Measurements from ENCODE around the gene NFATC1.

Gene NFATC1

DNA sequence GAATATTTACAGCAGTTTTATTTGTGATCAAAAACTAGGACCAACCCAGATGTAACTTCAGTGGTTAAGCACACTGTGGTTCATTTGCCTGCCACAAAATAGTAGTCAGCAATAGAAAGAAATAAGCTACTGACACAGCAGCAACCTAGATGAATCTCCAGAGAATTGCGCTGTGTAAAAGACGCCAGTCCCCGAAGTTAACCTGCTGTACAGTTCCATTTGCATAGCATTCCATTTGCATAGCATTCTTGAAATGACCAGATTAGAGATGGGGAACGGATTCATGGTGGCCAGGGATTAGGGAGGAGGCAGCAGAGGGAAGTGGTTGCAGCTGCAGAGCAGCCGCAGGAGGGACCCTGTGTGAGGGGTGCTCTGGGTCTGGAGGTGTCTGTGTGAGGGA is 39.3 kb upstream of the NFATC1 start:
- Histone ChIP-seq H3K9ac (ENCODE audit: insufficient read length, low read depth) (no peak overlapping the region), H3K27me3 (ENCODE audit: insufficient read depth, insufficient read length) (no peaks in the 10 kb centered on the region), H3K4me1 (ENCODE audit: insufficient read depth, insufficient read length) (no peaks in the 10 kb centered on the region), H3K4me3 (ENCODE audit: insufficient read length, low read depth) (no peak overlapping the region), H3K9me3 (ENCODE audit: insufficient read depth, low read length) (no peaks in the 10 kb centered on the region), H3K36me3 (ENCODE audit: insufficient read depth, insufficient read length, low read length) (peaks cover 13% of the 10 kb centered on the region)
- no peak for DNase-seq (ENCODE audit: low read depth, low spot score)
- no peak for TF ChIP-seq ZNF274 (IDR thresholded peaks at IDR 0.05; ENCODE audit: low read depth, low read length)
- no peak for TF ChIP-seq SUZ12 (IDR thresholded peaks at IDR 0.05; ENCODE audit: extremely low read depth, insufficient read depth, insufficient read length)
- TF ChIP-seq YY1 (IDR thresholded peaks at IDR 0.05; ENCODE audit: insufficient read depth, insufficient read length) = no peak

DNA sequence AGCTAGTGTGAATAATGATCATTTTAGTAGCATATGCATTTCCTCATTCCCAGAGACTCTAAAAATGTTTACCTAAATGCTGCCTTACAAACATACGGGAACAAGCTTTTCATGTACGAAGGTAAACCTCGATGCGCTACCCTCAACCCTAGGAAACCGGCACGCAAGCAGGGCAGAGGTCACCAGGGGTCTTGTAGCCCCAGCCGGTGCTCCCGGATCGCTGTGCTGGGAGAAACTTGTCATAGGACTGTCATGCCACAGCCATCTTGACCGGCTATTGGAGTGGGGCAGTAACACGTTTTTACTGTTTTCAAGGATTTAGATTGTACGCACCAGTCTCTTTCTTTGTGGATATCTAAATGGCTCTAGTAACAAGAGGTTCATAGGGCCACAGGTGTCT is 34.8 kb upstream of the NFATC1 start:
- no peaks in the 10 kb centered on the region for H3K4me1 ChIP-seq (ENCODE audit: insufficient read depth, insufficient read length)
- no peak for DNase-seq (ENCODE audit: low read depth, low spot score)
- TF ChIP-seq SUZ12 (IDR thresholded peaks at IDR 0.05; ENCODE audit: extremely low read depth, insufficient read depth, insufficient read length) (no peak), ZNF274 (IDR thresholded peaks at IDR 0.05; ENCODE audit: low read depth, low read length) (no peak), YY1 (IDR thresholded peaks at IDR 0.05; ENCODE audit: insufficient read depth, insufficient read length) (no peak)
- no peak overlapping the region for H3K9ac ChIP-seq (ENCODE audit: insufficient read length, low read depth)
- no peak overlapping the region for H3K4me3 ChIP-seq (ENCODE audit: insufficient read length, low read depth)
- no peaks in the 10 kb centered on the region for H3K27me3 ChIP-seq (ENCODE audit: insufficient read depth, insufficient read length)
- no peaks in the 10 kb centered on the region for H3K9me3 ChIP-seq (ENCODE audit: insufficient read depth, low read length)
- H3K36me3 ChIP-seq (ENCODE audit: insufficient read depth, insufficient read length, low read length) = peaks cover 25% of the 10 kb centered on the region

DNA sequence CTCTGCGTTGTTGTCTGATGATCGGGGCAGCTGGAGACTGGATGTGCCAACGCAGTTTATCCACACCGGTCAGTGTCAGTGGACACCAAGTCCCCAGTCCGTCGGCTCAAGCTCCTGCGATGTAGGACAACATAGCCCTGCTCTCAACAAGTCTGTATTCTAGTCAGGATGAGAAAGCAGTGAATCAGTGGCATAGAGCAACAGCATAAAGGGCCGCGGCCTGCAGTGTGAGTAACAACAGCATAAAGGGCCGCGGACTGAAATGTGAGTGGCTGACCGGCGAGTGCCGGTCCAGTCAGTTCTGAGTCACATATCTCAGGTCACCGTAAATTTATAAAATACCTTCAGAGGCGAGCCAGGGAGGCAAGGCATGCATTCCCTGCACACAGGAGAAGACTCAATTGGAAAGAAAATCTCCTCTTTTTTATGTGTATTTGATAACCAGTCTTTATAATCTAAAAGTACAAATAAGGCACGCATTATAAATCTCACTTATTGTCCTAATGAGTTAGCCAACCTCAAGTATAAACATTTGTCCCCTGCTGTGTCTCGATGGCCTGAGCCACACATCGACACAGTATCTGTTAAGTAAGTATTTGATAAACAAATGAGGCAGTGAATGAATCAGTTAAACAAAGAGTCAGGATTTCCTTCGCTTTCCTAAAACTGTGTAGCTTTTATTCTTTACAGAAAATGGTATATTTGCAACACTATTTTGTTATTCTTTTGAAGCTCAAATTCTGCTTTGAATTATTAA is 33.8 kb upstream of the NFATC1 start:
- no peaks in the 10 kb centered on the region for H3K4me1 ChIP-seq (ENCODE audit: insufficient read depth, insufficient read length)
- H3K27me3 ChIP-seq (ENCODE audit: insufficient read depth, insufficient read length) = no peaks in the 10 kb centered on the region
- DNase-seq (ENCODE audit: low read depth, low spot score) = no peak
- no peak overlapping the region for H3K9ac ChIP-seq (ENCODE audit: insufficient read length, low read depth)
- H3K36me3 ChIP-seq (ENCODE audit: insufficient read depth, insufficient read length, low read length) = peaks cover 25% of the 10 kb centered on the region
- H3K9me3 ChIP-seq (ENCODE audit: insufficient read depth, low read length) = no peaks in the 10 kb centered on the region
- TF ChIP-seq ZNF274 (IDR thresholded peaks at IDR 0.05; ENCODE audit: low read depth, low read length) = no peak
- TF ChIP-seq YY1 (IDR thresholded peaks at IDR 0.05; ENCODE audit: insufficient read depth, insufficient read length) = no peak
- TF ChIP-seq SUZ12 (IDR thresholded peaks at IDR 0.05; ENCODE audit: extremely low read depth, insufficient read depth, insufficient read length) = no peak
- no peak overlapping the region for H3K4me3 ChIP-seq (ENCODE audit: insufficient read length, low read depth)

DNA sequence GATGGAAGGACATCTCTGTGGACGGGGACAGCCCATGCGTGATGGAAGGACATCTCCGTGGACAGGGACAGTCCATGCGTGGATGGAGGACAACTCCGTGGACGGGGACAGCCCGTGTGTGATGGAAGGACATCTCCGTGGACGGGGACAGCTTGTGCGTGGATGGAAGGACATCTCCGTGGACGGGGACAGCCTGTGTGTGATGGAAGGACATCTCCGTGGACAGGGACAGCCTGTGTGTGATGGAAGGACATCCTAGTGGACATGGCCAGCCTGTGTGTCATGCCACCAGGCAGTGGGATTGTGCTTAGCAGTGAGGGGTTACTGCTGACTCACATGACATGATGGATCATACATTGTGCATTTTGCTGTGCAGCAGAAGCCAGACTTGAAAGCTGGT is 30.0 kb upstream of the NFATC1 start:
- TF ChIP-seq YY1 (IDR thresholded peaks at IDR 0.05; ENCODE audit: insufficient read depth, insufficient read length) (no peak), SUZ12 (IDR thresholded peaks at IDR 0.05; ENCODE audit: extremely low read depth, insufficient read depth, insufficient read length) (no peak), ZNF274 (IDR thresholded peaks at IDR 0.05; ENCODE audit: low read depth, low read length) (no peak)
- Histone ChIP-seq H3K36me3 (ENCODE audit: insufficient read depth, insufficient read length, low read length) (peaks cover 15% of the 10 kb centered on the region), H3K9ac (ENCODE audit: insufficient read length, low read depth) (no peak overlapping the region), H3K9me3 (ENCODE audit: insufficient read depth, low read length) (no peaks in the 10 kb centered on the region), H3K4me1 (ENCODE audit: insufficient read depth, insufficient read length) (no peaks in the 10 kb centered on the region), H3K4me3 (ENCODE audit: insufficient read length, low read depth) (no peak overlapping the region), H3K27me3 (ENCODE audit: insufficient read depth, insufficient read length) (no peaks in the 10 kb centered on the region)
- no peak for DNase-seq (ENCODE audit: low read depth, low spot score)

DNA sequence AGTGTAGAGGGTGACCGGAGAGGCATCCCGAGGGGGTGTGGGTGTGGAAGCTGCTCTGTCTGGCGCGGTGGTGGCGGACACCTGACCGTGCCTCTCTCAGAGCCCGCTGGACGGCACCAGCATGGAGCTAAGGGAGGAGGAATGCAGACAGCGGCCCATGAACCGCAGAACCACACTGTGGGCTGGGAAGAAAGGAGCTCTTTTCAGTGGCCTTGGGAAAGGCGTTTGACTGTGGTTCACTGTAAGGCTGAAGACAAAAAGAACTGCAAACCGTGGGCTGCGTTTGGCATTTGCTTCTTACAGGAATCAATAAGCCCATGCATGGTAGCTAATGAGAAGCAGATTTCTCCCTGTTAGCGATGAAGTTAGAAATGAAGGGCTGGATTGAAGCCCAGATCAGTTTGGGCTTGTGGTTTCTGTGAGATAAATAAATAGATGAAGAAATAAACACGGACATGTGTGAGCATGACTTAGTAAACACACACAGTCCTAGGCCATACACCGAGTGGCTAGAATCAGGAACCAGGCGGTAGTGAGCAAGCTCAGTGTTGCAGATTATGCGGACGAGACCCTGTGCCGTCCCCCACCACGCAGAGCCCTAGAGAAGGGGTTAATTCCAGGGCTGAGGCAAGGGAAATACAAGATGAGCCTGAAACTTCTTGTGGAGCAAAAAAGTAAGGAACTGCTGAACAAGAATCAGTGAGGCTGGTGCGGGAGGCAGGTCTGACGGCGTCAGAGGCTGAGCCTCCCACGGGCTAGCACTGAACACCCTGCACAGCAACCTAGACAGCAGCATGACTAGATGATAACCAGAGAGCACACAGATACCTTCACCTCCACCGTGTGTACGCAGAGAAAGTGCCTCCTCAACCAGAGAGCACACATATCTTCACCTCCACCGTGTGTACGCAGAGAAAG is 29.3 kb upstream of the NFATC1 start:
- DNase-seq (ENCODE audit: low read depth, low spot score) = no peak
- H3K4me1 ChIP-seq (ENCODE audit: insufficient read depth, insufficient read length) = no peaks in the 10 kb centered on the region
- H3K27me3 ChIP-seq (ENCODE audit: insufficient read depth, insufficient read length) = no peaks in the 10 kb centered on the region
- no peaks in the 10 kb centered on the region for H3K9me3 ChIP-seq (ENCODE audit: insufficient read depth, low read length)
- peaks cover 12% of the 10 kb centered on the region for H3K36me3 ChIP-seq (ENCODE audit: insufficient read depth, insufficient read length, low read length)
- TF ChIP-seq ZNF274 (IDR thresholded peaks at IDR 0.05; ENCODE audit: low read depth, low read length) = no peak
- TF ChIP-seq YY1 (IDR thresholded peaks at IDR 0.05; ENCODE audit: insufficient read depth, insufficient read length) = no peak
- TF ChIP-seq SUZ12 (IDR thresholded peaks at IDR 0.05; ENCODE audit: extremely low read depth, insufficient read depth, insufficient read length) = no peak
- no peak overlapping the region for H3K4me3 ChIP-seq (ENCODE audit: insufficient read length, low read depth)
- no peak overlapping the region for H3K9ac ChIP-seq (ENCODE audit: insufficient read length, low read depth)

DNA sequence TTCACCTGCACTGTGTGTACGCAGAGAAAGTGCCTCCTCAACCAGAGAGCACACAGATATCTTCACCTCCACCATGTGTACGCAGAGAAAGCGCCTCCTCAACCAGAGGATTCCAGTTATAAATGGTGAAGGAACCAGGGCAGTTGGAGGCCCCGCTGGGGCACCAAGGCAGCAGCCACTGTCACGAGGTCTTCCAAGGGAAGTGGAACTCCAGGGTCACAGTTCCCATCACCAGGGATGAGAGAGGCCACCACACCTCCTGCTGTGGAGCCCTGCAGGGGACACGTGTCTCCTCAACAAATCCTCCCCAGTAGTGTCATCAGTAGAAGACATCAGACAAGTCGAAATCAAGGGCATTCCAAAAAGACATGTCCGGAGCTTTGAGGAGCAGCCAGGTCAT is 28.2 kb upstream of the NFATC1 start:
- Histone ChIP-seq H3K9ac (ENCODE audit: insufficient read length, low read depth) (no peak overlapping the region), H3K4me3 (ENCODE audit: insufficient read length, low read depth) (no peak overlapping the region), H3K4me1 (ENCODE audit: insufficient read depth, insufficient read length) (no peaks in the 10 kb centered on the region), H3K36me3 (ENCODE audit: insufficient read depth, insufficient read length, low read length) (peaks cover 9% of the 10 kb centered on the region), H3K27me3 (ENCODE audit: insufficient read depth, insufficient read length) (no peaks in the 10 kb centered on the region), H3K9me3 (ENCODE audit: insufficient read depth, low read length) (no peaks in the 10 kb centered on the region)
- no peak for DNase-seq (ENCODE audit: low read depth, low spot score)
- TF ChIP-seq YY1 (IDR thresholded peaks at IDR 0.05; ENCODE audit: insufficient read depth, insufficient read length) (no peak), SUZ12 (IDR thresholded peaks at IDR 0.05; ENCODE audit: extremely low read depth, insufficient read depth, insufficient read length) (no peak), ZNF274 (IDR thresholded peaks at IDR 0.05; ENCODE audit: low read depth, low read length) (no peak)

DNA sequence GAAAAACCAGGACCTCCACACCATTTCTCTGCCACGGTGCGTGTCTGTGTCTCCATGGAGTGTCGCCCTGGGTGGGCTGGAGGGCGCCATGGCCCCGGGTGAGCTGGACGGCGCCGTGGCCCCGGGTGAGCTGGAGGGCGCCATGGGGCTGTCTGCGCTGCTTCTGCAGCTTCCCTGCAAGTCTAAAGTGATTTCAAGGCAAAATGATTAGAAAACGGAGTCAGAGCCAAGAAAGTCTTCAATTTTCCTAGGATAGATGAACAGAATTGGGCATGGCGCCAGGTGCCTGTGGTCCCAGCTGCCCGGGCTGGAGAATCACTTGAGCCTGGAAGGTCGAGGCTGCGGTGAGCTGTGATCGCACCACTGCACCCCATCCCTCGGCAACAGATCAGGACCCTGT is 27.7 kb upstream of the NFATC1 start:
- Histone ChIP-seq H3K27me3 (ENCODE audit: insufficient read depth, insufficient read length) (no peaks in the 10 kb centered on the region), H3K4me1 (ENCODE audit: insufficient read depth, insufficient read length) (no peaks in the 10 kb centered on the region), H3K4me3 (ENCODE audit: insufficient read length, low read depth) (no peak overlapping the region), H3K9me3 (ENCODE audit: insufficient read depth, low read length) (no peaks in the 10 kb centered on the region), H3K9ac (ENCODE audit: insufficient read length, low read depth) (no peak overlapping the region), H3K36me3 (ENCODE audit: insufficient read depth, insufficient read length, low read length) (peaks cover 9% of the 10 kb centered on the region)
- TF ChIP-seq SUZ12 (IDR thresholded peaks at IDR 0.05; ENCODE audit: extremely low read depth, insufficient read depth, insufficient read length) (no peak), ZNF274 (IDR thresholded peaks at IDR 0.05; ENCODE audit: low read depth, low read length) (no peak), YY1 (IDR thresholded peaks at IDR 0.05; ENCODE audit: insufficient read depth, insufficient read length) (no peak)
- no peak for DNase-seq (ENCODE audit: low read depth, low spot score)

Data from NT2/D1 (cell line).